ENCODE data around the gene SCGB2B2. TPM values are rescaled to one million over a fixed set of nuclear protein-coding genes. Genes with fewer than 3 reads are reported as not detected.

SCGB2B2 gene
- total RNA-seq, 1 donor from 2014 or later, result 0.58 TPM

DNA sequence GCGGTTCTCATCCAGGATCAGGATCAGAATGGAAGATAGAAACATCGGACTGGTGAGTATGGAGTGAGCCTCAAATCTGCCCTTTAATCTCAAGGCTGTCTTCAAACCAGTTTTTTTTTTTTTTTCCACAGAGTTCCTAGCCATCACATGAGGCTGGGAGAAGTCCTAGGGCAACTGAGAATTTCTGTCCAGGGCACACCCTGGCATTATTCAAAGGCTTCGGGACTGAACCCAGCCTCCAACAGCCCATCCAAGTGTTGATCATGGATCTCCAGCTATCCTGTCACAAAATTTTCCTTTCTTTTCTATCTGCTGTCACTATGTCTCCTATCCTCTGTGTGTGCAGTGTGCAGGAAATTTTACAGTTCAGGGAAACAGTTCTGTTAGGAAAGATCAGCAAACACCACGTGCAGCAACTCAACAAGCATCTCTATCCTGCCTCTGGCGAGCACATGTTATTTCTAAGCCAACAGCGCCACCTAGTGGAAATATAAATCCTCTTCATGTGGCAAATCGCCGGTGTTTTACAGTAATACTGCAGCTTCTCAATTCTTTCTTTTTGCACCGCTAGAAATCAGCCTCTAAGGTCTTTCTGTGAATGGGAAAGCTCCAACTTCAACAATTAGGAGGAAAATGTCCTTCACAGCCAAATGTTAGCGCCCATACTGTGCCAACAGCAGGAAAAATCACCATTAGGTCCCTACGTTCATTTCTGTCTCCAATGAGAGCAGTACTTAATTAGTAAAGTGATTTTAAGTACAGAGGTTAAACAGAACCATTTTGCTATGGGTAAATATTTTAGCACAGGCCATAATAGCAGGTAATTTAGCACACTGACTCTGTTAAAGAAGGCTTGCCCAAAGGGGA, 35.7 kb upstream of the SCGB2B2 start:
- H3K9me3 ChIP-seq, result no peaks in the 10 kb centered on the region
- no peaks in the 10 kb centered on the region for H3K4me1 ChIP-seq
- H3K36me3 ChIP-seq, result no peaks in the 10 kb centered on the region
- TF ChIP-seq, protein P1, sequence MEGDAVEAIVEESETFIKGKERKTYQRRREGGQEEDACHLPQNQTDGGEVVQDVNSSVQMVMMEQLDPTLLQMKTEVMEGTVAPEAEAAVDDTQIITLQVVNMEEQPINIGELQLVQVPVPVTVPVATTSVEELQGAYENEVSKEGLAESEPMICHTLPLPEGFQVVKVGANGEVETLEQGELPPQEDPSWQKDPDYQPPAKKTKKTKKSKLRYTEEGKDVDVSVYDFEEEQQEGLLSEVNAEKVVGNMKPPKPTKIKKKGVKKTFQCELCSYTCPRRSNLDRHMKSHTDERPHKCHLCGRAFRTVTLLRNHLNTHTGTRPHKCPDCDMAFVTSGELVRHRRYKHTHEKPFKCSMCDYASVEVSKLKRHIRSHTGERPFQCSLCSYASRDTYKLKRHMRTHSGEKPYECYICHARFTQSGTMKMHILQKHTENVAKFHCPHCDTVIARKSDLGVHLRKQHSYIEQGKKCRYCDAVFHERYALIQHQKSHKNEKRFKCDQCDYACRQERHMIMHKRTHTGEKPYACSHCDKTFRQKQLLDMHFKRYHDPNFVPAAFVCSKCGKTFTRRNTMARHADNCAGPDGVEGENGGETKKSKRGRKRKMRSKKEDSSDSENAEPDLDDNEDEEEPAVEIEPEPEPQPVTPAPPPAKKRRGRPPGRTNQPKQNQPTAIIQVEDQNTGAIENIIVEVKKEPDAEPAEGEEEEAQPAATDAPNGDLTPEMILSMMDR (IDR thresholded peaks at IDR 0.05), result peak; percentile 75
- H3K27me3 ChIP-seq, result no peaks in the 10 kb centered on the region
- no peak overlapping the region for H3K4me3 ChIP-seq
- ATAC-seq (peak; percentile 91), DNase-seq (no peak)
- intact Hi-C loops (cut with DNase I), result loop anchor here (5.0 kb wide), 1 partner anchor 75 kb away; no protein-coding TSS in a partner anchor
- no peak overlapping the region for H3K27ac ChIP-seq

DNA sequence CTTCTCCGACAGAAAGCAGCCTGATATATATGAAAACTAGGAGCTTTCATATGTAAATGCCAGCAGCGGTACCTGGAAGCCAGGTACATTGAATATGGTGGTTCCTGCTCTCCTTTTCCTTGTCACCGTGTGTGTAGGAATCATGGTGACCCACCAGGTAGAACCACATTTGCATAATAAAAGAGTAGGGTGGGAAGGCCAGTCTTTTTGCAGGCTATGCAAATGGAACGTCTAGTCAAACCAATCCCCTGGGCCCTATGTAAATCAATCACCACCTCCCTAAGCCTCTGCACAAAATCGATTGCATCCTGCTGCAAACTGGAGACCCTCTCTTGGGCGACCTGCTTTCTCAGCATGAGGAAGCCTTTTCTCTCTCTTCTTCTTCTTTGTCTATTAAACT, 34.9 kb upstream of the SCGB2B2 start:
- Histone ChIP-seq H3K27ac (no peak overlapping the region), H3K4me1 (no peaks in the 10 kb centered on the region), H3K36me3 (no peaks in the 10 kb centered on the region), H3K4me3 (no peak overlapping the region), H3K9me3 (no peaks in the 10 kb centered on the region), H3K27me3 (no peaks in the 10 kb centered on the region)
- intact Hi-C loops (cut with DNase I), result loop anchor here (5.0 kb wide), 1 partner anchor 75 kb away; no protein-coding TSS in a partner anchor
- no peak for ATAC-seq
- DNase-seq, result no peak
- TF ChIP-seq, protein P1 (IDR thresholded peaks at IDR 0.05), result no peak

DNA sequence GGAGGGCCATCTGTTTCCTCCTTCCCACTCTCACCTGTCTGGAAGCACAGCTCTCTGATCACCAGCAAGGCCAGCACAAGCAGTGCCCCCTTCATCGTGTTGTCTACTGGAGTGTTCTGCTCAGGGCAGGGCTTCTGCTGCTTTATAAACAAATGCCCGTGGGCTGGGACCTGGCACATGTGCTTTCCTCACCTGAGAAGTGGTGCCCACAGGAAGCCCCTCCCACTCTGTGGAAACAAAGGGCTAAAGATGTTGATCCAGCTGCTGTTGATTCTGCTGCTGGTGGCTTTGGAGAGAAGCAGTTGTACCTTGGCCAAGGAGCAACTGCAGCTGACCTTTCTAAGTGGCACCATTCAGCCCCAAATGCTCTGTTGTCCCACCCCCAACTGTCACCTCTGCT, 30.7 kb upstream of the SCGB2B2 start:
- Histone ChIP-seq H3K9me3 (no peaks in the 10 kb centered on the region), H3K27me3 (no peaks in the 10 kb centered on the region), H3K4me3 (no peak overlapping the region), H3K4me1 (no peaks in the 10 kb centered on the region), H3K27ac (no peak overlapping the region), H3K36me3 (no peaks in the 10 kb centered on the region)
- DNase-seq (no peak), ATAC-seq (no peak)
- TF ChIP-seq, protein P1 (IDR thresholded peaks at IDR 0.05), result no peak
- intact Hi-C loops (cut with DNase I), result no loop called here

DNA sequence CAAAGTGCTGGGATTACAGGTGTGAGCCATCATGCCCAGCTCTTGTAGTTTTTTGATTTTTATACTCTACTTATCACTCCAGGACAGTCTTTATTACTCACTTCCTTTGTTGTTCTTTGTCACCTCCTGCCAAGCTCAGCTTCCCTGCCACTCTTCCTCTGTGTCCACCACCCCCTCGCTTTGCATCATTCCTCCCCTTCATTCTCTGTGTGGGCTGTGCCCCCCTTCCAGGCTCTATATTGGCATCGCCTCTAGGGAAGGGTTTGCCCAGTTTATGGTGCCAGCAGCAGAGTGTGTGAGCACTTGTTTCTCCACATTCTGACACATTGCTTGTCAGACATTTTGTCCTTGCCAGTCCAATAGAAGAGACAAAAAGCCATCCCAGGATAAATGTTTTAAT, 15.6 kb upstream of the SCGB2B2 start:
- no peaks in the 10 kb centered on the region for H3K4me1 ChIP-seq
- no peak overlapping the region for H3K4me3 ChIP-seq
- H3K9me3 ChIP-seq, result no peaks in the 10 kb centered on the region
- H3K27ac ChIP-seq, result no peak overlapping the region
- no peak for ATAC-seq
- no peak for DNase-seq
- intact Hi-C loops (cut with DNase I), result no loop called here
- H3K36me3 ChIP-seq, result no peaks in the 10 kb centered on the region
- TF ChIP-seq, protein P1 (IDR thresholded peaks at IDR 0.05), result no peak
- H3K27me3 ChIP-seq, result no peaks in the 10 kb centered on the region

DNA sequence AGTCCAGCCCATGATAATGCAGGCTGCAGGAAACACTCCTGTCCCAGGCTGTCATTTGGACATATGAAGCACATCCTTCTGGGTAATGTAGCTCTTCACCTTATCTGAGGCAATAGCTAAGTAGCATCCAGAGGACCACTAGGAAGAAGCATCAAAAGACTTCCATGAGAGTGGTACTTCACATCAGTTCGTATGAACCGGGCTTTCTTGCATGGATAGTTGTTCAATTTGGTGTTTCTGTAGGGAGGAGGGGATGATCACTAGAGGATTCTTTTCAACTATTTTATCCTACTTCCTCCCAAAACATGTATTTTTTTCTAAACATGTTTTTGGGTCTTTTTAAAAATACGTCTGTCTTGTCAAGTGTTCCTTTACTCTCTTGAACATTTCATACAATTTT, 13.4 kb upstream of the SCGB2B2 start:
- Histone ChIP-seq H3K4me1 (no peaks in the 10 kb centered on the region), H3K9me3 (peaks cover 16% of the 10 kb centered on the region), H3K27ac (no peak overlapping the region), H3K27me3 (no peaks in the 10 kb centered on the region), H3K4me3 (no peak overlapping the region), H3K36me3 (no peaks in the 10 kb centered on the region)
- TF ChIP-seq, protein P1 (IDR thresholded peaks at IDR 0.05), result no peak
- DNase-seq, result no peak
- intact Hi-C loops (cut with DNase I), result no loop called here
- no peak for ATAC-seq
